Metanephros (tissue), 1 donor: ENCODE data around the gene GPR27. TPM values are rescaled to one million over a fixed set of nuclear protein-coding genes. Genes with fewer than 3 reads are reported as not detected.

Experiments used
- total RNA-seq: library from RNA; depleted of rRNA; stranded (reverse); fragments of >200 nt; gene quantifications from one replicate; pipeline ENCODE4 v1.2.3, GENCODE V29; 2014

Gene GPR27
- 9.0 TPM for total RNA-seq

GRCh38 chr3:71753701-71754609 is at the start of gene GPR27:
Gene GPR27, plus strand, starts transcription at chr3:71753855. Its CDS starts 195 bp downstream, at chr3:71754050.

GRCh38 chr3:71725271-71725991 is 28.2 kb upstream of the GPR27 start, which contains the start of gene EIF4E3:
Gene EIF4E3, minus strand, starts transcription at chr3:71725402. Its CDS starts 35 bp downstream, at chr3:71725367.

GRCh38 chr3:71784914-71785531 is 31.4 kb downstream of the GPR27 start, which contains the start of gene PROK2:
Gene PROK2, minus strand, starts transcription at chr3:71785148. Its CDS starts 96 bp downstream, at chr3:71785052.

Other genes with a start within 250 kb of the GPR27 start
- 84.0 TPM for gene FOXP1, start 170.1 kb upstream of the GPR27 start, total RNA-seq
- gene EIF4E3, start 28.5 kb upstream of the GPR27 start, total RNA-seq, result 7.2 TPM
- gene PROK2, start 31.3 kb downstream of the GPR27 start, total RNA-seq, result 0.82 TPM